Activated naive CD4-positive, alpha-beta T cell treated with anti-CD3 and anti-CD28 coated beads, Interleukin-2, amount 50 U/mL, for 16 hours (primary cell): ENCODE results near the gene TBC1D1.
"Not testable (repeated sequence)": the region's sequence is repeated elsewhere in the genome, so short reads cannot be mapped to it uniquely, and the experiment has no call there.

Source experiments
- DNase-seq: peaks from one replicate; pipeline ENCODE4 v3.0.0-alpha.2; 2020

Gene TBC1D1

GRCh38 chr4:37891260-37892159, 626 bp downstream of the TBC1D1 start:
- peak; percentile 60 for DNase-seq

GRCh38 chr4:37892641-37893040, 1.8 kb downstream of the TBC1D1 start:
- DNase-seq = peak; percentile 40

GRCh38 chr4:37893164-37893563, 2.3 kb downstream of the TBC1D1 start:
- no peak for DNase-seq

DNA sequence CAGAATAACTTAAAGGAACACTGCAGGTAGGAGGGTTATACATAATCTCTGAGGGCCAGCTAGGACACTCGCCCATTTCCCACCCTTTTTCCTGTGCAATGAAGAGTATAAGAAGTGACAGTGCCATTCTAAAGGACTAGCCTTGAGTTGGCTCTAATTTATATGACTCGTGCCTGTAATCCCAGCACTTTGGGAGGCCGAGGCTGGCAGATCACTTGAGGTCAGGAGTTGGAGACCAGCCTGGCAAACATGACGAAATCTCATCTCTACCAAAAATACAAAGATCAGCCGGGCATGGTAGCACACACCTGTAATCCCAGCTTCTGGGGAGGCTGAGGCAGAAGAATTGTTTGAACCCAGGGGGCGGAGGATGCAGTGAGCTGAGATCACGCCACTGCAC, 4.4 kb downstream of the TBC1D1 start:
- DNase-seq = no peak

DNA sequence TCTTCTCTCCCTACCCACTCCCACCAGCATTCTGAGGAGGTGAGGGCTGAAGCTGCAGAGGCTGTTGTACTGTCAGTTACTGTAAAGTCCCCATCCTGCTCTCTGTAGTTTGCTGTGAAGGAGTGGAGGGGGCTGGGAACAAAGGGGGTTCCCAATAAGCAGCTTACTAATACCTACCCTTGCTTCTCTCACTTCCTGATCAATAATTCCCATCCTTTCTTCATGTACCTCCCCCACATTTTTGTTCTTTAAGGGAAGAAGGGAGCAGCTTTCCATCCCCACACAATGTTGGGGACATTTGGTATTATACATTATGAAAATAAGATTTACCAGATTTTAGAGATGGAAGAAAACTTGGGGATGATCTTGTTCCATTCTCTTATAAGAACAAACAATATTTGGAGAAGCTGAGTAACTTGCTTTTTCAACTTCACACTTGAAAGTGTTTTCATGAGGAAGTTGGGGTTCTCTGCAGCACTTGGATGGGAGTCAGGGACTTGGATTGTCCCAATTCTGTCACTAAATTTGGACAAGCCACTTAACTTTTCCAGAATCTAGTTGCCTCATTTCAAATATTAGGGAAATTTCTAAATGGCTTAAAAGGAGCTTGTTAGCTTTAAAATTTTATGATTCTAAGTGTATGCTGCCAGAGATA, 5.4 kb downstream of the TBC1D1 start:
- DNase-seq = no peak

DNA sequence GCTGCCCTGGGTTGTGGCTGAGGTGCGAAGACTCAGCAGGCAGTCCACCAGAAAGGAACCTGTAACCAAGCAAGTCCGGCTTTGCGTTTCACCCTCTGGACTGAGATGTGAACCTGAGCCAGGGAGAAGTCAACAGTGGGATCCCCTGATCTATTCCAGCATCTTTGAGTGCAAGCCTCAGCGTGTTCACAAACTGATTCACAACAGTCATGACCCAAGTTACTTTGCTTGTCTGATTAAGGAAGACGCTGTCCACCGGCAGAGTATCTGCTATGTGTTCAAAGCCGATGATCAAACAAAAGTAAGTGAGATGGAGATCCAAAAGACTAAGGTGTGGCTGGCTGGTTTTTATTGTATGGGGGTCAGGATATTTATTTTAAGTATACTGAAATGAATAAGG, 11.3 kb downstream of the TBC1D1 start:
- DNase-seq = no peak

DNA sequence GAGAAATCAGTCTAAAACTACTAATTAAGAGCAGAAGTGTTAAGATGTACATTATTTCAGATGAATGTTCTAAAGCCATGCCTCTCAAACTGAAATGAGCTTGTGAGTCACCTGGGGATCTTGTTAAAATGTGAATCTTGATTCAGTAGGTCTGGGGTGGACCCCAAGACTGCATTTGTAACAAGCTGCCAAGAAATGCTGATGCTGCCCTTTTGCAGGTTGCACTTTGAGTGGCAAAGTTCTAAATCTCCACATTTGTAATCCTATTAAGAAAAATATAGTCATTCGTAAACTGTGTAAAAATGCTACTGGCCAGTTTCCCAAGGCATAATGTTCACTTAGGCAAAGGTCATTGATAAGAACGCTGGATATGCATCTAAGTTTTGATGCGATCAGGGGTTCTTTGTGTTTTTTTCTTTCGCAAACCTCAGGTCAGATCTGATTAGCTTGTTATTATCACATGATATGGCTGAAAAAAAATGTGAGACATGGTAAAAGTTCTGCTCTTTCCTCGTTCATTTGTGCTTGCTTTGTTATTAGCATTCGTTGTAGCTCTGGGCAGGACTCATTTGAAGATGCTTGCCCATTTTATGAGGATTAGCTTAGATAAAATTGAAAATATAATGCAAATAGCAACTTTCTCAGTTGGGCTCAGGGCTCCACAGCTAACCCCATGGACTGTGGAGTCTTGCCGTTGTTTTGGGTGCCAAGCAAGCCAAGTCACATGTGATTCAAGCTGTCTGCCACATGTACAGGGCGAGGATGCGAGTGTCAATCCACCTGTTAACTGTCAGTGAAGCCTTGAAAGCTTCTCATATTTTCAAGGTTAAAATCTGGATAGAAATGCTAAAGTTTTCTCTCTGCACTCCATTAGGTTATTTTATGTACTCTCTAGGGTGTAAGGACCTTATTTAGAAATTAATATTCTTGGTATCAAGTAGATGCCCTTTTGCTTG, 12.1 kb downstream of the TBC1D1 start:
- no peak for DNase-seq

GRCh38 chr4:37903901-37904300, 13.0 kb downstream of the TBC1D1 start:
- DNase-seq = no peak

DNA sequence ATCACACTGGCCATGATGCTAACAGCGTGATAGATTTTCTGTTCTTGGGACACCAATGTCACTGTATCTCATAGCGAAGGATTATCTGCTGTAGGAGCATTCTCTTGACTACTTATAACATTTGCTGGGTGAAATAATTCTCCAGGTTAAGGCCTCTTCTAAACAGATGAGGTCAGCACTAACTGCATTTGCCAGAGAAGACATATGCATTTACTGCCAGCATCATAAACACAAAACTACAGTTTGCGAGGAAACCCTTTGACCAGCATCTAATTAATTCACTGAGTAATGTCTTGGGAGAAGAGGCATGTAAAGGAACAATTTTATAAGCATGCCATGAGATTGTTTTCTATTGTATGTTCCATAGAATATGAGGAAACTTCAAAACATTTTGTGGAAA, 13.9 kb downstream of the TBC1D1 start:
- no peak for DNase-seq

GRCh38 chr4:37905533-37906169, 14.8 kb downstream of the TBC1D1 start:
- DNase-seq = no peak

DNA sequence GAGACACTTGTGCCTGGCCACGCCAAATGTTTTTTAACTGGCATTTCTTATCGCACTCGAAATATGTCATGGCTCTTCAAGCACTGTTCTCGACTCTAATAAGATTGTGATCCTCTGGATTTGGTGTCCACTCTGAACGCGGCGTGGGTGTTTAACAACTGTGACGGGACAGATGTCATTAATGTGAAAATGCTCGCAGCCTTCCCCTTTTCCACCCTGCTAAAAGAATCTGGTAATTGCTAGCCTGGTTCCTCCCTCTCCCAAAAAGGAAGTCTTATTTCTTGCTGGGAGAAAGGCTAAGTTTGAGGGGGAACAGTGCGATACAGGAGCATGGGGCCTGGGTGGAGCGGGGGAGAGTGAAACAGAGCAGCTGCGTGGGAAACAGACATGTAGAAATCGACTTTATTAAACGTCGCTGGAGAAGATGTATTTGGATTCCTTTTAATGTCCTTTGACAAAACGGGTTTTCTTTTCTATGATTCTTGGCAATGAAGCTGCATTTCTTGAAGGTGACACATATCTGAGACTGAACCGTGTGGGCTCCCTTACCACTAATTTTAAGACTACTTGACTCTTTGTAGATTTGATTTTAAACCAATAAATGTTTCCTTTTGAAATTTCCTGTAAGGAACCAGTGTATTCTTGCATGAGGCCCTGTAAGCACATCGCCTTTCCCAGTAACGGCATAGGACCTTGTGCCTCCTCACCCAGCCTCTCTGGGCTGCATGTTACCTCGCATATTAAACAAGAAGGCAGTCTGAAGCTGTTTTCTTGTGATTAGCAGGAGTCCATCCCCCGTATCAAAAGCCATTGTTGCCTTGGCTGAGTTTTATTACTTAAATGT, 17.8 kb downstream of the TBC1D1 start:
- no peak for DNase-seq

- DNase-seq = no peak
These were observed 18.6 kb downstream of the TBC1D1 start for GRCh38 chr4:37909332-37910090.

DNA sequence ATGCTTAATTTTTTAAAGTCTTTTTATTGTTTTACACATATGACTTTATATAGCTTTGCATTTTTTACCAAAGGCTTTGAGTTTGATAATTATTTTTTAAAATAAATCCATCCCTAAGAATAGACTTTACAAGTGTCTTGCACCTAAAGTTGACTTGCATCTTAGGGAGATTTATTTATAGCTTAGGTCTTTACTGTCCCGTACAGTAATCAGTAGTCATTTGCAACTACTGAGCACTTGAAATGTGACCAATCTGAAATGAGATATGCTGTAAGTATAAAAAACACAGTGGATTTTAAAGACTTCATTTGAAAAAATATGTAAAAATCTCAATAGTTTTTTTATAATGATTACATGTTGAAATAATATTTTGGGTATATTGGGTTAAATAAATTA, 19.2 kb downstream of the TBC1D1 start:
- no peak for DNase-seq

- no peak for DNase-seq
These were observed 23.7 kb downstream of the TBC1D1 start for GRCh38 chr4:37914539-37914938.

- no peak for DNase-seq
These were observed 26.5 kb downstream of the TBC1D1 start for GRCh38 chr4:37917388-37917787.

- no peak for DNase-seq
These were observed 27.8 kb downstream of the TBC1D1 start for GRCh38 chr4:37918653-37919052.

GRCh38 chr4:37922328-37922727, 31.4 kb downstream of the TBC1D1 start:
- no peak for DNase-seq

- not testable (repeated sequence) for DNase-seq
These were observed 32.2 kb downstream of the TBC1D1 start for GRCh38 chr4:37923089-37923488.

DNA sequence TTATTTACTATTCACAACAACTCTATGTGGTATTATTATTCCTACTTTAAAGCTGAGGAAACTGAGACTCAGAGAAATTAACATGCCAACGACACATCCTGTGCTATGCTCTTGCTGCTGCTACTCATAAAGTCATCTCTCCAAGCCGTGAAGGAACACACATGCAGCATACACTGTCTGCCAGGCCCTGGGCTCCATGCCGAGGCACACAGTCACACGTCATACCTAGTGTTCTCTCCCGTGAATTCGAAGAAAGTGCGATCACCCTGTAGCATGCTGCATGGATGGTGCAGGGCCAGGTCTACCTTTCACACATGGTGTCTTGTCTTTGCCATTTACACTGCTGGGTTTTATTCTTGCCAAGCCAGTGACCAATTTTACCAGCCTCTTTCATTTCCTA, 34.1 kb downstream of the TBC1D1 start:
- DNase-seq = no peak

GRCh38 chr4:37927434-37927833, 36.5 kb downstream of the TBC1D1 start:
- DNase-seq = no peak
